HG03103 (cell line): ENCODE results near the gene RANBP3L.
A peak's percentile ranks its signal among the peaks of the same experiment; 100 is the strongest.
"Not testable (repeated sequence)": the region's sequence is repeated elsewhere in the genome, so short reads cannot be mapped to it uniquely, and the experiment has no call there.

Experiments used
- ATAC-seq: cut with Tn5 transposase; IDR thresholded peaks from one replicate; pipeline ENCODE4 v1.9.1; 2021; ENCODE audit warnings: low read depth; ENCODE audit not compliant: unreplicated experiment

RANBP3L gene, protein sequence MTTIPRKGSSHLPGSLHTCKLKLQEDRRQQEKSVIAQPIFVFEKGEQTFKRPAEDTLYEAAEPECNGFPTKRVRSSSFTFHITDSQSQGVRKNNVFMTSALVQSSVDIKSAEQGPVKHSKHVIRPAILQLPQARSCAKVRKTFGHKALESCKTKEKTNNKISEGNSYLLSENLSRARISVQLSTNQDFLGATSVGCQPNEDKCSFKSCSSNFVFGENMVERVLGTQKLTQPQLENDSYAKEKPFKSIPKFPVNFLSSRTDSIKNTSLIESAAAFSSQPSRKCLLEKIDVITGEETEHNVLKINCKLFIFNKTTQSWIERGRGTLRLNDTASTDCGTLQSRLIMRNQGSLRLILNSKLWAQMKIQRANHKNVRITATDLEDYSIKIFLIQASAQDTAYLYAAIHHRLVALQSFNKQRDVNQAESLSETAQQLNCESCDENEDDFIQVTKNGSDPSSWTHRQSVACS

DNA sequence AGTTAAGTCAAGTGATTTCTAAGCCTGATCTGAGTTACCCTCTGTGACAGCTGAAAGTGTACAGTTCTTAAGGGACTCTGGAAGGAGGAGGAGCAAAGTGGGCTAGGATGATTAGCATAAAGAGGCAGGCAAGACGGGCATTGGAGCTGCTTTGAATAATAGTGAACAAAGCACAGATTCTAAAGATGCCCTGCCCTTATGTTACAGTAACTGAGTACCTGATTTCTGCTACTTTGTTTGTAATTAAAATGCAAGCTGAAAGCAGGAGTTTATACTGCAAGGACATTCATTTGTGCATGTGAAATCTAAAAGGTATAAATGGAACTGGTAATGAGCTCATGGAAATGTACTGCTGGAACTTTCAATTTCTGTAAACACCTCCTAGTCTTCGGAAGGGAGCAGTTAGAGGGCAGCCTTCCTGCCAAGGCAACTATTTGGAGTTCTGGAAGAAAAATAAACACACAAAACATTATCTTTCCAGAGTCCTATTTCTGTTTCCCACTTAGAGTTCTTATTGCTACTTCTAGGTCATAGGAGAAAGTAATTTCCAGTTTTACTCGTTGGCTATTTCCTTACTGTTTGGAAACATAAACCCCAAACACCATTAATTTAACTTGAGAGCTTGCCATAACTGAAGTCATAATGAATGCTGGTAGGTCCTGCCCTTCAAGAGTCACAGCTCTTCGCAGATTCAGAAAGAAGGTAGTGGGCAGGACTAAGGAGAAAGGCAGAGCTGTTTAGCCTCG, at the start of gene RANBP3L:
Gene RANBP3L, minus strand, starts transcription at position 45 of the 746 bp plus-strand sequence. CDS start 486 bp downstream, outside the sequence.
- ATAC-seq: peak; percentile 64

DNA sequence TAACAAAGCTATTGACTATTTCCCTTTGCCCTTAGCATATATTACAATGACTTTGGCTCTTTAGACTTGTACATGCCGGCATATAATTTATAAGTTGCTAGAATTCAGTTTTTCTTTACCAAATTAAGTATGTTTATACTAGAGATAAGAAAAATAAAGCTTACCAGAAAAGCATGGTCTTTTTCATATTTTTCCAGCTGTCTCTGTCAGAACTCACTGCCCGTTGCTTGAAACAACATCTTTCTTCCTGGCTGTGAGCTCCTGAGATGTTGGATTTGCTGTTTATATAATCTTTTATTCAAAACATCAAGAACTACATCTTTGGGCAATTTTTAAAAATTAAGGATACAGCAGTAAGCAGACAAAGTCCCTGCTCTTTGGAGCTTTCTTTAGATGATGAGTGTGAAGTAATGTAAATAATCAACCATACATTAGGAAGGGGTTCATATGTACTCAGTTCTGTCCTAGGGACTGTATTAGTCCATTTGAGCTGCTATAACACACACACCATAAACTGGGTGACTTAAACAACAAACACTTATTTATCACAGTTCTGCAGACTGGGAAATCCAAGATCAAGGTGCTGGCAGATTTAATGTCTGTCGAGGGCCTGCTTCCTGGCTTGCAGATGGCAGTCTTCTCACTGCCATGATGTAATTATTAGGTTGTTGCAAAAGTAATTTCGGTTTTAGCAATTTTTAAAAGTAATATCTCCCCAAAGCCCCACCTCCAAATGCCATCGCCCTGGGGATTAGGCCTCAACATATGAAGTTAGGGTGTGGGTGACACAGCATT, 45.4 kb upstream of the RANBP3L start:
- no peak for ATAC-seq

DNA sequence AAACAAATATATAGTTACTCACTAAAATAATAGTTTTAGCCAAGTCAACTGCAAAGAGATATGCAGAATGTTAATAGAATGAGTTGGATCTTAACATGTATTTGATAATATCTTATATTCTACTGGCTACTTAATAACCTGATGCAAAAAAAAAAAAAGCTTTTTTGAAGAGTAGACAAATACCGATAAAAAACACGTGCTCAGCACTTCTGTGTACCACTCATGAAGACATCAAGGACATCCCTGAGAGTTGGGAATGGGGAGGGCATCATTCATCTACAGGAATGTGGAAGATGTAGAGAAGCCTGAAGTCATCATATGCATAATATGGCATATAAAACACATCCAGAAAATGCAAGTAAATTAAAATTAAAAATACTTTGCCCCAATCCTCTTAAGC, 43.2 kb upstream of the RANBP3L start:
- ATAC-seq: no peak

DNA sequence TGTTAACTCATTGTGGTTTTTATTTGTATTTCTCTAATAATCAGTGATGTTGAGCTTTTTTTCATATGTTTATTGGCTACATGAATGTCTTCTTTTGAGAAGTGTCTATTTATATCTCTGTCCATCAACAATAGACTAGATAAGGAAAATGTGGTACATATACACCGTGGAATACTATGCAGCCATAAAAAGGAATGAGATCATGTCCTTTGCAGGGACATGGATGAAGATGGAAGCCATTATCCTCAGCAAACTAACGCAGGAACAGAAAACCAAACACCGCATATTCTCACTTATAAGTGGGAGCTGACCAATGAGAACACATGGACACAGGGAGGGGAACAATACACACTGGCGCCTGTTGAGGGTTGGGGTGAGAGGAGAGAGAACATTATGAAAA, 40.0 kb upstream of the RANBP3L start:
- not testable (repeated sequence) for ATAC-seq

DNA sequence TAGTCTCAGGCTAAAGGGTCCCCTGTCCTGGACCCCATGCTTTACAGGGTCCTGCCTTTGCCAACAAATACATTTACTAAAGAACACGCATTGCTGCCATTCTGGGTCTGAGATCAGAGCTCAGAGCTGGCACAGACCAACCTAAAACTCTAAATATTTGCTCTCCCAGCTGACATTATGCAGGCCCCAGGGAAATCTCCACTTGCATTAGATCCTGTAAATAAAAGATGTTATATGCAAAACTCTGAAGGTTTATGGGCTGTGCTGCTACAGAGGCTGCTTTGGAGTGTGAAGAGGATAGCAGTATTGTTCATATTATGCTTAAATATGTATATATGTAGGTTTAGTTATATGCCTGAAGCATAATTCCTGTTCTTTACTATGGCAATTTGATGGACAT, 35.9 kb upstream of the RANBP3L start:
- ATAC-seq: no peak

DNA sequence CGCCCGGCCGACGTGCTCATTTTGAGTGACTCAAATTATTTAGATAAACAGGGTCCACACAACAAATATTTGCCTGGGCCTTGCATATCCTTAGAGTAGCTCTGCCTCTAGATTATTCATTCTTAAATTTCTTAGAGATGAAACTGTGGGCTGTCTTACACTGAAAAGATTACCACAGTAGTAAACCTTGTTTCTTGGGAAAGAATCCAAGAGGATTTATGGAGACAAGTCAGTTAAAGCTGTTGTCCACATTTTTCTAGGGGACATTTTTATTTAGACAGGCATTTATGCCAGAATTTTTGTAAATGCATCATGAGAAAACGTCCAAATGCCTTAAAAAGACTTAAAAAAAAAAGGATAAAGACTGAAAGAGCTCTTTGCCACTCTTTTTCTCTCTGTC, 32.6 kb upstream of the RANBP3L start:
- no peak for ATAC-seq

DNA sequence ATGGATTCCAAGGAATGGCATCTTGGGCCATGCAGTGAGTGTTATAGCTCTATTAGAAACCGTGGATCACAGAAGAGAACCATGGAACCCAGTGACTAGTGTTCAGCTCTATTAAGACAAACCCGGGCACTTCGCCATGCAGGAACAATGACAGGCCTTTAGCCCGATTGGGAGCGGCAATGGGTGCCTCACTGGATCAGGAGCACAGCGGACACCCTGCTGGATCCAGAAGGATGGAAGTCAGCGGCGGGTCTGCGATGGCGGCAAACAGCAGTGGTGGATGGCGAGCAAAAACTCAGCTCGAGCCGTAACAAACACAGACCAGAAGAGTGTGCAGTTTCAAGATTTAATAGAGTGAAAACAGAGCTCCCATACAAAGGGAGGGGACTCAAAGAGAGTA, 31.0 kb upstream of the RANBP3L start:
- ATAC-seq: not testable (repeated sequence)

DNA sequence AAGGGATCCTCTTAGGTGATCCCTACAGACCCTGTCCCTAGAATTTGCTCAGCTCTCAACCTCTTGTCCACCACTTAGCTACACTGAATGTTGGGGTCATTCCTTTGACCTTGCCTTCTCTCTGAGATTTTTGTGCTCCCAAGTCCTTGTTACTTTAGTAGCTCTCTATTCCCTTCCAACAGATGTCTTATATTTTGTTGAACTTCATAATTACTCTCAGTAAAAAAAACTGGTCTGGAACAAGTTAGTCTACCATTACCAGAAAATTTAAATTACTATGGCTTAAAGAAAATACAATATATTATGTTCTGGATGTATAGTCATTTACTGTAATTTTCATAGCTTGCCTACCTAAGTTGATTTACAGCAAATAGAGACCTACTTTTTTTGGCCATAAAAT, 23.5 kb upstream of the RANBP3L start:
- ATAC-seq: no peak

DNA sequence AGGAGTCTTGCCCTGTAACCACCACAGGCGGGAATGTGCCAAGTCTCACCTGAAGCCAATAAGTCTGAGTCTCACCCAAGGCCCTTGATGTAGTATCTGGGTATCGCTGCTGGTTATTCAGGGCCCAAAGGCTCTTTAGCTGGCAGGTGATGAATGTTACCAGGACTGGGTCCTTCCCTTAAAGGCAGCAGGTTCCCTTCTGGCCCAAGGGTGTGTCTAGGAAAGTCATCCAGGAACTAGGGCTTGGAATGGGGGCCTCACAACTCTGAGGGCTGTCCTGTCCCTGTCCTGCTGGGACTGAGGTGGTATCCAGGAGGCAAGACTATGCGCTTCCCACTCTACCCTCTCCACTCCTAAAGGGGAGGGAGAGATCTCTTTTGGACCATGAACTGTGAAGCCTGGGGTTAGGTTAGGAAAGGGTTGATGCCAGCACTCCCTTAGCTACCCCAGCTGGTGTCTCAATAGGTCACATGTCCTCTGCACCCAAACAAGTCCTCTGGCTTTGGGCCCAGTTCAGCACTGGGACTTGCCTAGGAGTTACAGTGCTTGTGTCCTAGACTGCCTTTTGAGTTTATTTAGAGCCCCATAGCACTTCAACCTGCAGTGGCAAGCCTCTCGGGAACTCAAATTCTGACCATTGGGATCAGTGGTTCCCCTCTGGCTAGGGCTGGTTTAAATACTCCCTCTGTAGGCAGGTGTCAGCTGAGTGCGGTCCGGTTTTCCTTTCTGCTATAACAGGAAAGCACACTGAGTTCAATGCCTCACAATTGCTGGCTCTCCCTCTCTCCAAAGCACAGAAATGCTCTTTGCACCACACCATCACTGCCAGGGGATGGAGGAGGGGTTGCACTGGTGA, 22.5 kb upstream of the RANBP3L start:
- ATAC-seq: no peak

DNA sequence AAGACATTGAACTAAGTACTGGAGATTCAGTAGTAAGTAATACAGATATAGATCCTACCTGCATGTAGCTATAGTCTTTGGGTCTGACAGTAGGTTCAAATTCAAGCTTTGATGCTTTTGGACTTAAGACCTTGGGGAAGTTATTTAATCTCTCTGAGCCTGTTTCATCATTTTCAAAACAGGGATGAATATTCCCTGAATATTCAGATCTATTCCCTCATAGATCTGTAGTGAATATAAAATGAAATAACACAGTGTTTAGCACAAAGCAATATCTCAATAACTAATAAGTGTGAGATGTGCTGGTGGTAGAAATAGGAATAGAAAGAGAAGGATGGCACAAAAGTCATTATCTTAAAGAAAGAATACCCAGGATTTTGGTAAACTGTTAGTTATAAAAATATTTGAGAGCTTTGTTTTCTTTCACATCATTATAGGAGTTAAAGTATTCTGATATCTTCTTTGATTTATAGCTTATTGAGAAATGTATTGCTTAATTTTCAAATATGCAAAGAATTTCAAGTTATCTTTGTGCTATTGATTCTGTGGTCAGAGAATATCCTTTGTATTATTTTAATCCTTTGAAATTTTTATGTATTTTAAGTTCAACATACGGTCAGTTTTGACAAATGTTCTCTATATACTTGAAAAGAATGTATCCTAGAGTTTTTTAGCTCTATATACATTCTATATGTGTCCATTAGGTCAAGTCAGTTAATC, 11.4 kb upstream of the RANBP3L start:
- no peak for ATAC-seq

DNA sequence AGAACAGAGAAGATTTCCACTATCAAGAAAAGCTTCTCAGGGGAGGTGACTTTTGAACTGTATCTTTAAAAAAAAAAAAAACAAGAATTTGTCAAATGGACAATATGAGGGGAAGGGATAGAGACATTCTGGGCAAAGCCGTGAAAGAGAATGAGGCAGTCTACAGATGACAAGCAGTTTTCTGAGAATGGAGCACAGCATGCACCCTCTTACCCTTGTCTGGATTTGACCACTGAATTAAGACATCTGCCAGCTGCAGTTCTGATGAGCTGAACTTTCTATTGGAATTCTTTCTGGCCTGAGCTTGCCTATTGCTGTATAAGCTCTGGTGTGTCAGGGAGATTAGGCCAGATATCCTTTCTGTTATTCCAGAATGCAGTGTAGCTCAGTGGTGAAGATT, 10.3 kb upstream of the RANBP3L start:
- ATAC-seq: no peak

DNA sequence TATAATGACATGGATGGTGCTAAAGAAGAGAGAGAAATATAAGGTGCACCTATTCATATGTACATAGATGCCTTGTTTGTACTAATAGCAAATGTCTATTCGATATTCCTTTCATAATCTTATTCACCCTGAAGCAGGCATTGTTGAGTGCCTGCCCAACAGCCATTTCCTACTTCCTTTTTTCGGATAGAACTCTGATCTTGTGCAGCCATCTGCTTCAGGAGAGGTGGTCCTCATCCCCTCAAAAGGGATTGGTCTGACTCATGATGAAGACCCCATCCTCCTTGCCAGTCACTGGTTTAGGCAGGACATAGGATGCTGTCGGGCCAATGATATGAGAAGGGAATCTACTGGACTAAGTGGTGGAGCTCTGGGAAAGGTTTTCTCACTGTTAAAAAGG, 8.4 kb upstream of the RANBP3L start:
- no peak for ATAC-seq

DNA sequence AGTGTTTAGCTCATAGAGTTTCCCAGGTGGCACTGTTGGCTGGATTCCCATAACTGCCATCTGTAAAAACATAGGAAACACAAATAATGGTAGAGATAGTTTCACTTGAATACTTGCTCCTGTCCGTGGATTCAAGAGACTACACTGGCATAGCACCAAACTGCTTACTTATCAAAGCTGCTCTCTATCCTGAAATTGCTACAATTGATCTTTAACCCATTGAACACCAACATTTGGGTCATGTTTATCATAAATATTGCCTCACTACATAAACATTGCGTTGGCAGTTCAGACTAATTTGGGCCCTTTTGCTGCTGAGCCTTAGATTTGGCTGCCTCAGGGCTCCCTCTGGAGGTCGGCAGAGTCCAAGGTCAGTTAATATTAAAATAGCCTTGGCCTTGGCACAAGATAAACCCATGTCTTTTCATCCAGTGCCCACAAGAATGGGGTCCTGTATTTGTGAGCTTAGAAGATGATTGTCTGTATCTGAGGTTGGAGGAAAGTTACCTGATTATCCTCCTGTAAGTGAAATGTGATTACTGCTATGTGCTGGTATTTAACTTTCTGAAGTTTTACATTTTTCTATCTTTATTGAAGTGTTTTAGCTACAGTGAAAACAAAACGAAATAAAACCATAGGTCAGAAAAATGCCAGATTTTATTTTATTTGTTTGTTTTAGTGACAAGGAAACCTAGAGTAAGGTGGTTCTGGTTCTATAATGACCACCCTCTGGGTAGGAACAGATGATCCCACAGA, 4.0 kb upstream of the RANBP3L start:
- ATAC-seq: no peak

DNA sequence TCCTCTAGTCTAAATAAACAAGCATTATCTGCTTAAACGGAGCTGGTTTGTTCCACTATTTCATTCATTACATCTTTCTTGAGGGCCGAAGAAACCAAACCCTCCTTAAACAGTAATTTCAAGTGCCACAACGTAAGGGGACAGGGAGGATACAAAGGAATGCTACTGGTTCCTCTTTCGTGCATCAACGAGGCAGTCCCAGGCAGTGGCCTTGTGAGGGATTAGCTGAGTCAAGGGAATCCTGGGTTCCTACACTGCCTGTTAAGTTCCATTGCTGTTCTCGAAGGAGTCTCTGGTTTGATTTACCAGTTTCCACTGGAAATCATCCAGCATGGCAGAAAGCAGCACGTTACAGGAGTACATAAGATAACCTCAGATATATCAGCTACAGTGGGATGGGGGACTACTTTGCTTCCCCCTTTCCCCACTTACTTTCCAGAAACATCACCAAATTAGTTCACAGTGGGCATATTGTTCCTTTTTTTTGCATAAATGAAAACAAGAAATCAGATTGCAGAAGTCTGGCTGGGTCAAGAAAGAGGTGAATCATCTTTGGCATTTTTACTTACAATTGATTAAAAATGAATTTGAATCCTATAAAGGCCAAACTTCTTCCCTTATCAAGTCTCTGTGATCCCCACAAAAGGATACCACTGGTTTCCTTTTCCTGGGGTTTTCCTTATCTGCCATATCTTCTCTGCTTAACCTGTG, 2.5 kb upstream of the RANBP3L start:
- no peak for ATAC-seq

DNA sequence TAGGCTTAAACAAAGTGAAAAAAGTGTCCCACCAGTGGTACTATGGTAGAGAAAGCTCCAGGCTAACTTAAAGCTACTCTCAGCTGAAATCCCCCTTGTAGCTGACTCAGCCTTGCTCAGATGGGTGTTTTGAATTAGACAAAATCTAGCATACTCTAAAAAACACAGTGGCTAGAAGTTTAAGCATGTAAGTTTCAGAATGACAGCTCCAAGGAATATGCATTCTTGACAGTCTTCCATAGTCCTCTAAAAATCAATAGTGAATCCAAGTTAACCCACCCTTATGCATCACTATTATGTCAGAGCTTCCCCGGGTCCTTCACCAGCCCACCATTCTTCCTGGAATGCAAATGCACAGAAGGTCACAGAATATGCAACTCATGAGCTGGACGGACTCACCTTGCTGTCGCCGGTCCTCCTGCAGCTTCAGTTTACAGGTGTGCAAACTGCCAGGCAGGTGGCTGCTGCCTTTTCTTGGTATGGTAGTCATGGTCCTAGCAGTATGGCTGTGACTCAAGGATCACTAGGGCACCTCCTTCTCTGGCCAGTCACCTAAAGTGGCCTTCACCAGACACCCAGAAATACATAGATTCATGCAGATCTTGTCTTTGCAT, 668 bp downstream of the RANBP3L start:
- ATAC-seq: no peak

DNA sequence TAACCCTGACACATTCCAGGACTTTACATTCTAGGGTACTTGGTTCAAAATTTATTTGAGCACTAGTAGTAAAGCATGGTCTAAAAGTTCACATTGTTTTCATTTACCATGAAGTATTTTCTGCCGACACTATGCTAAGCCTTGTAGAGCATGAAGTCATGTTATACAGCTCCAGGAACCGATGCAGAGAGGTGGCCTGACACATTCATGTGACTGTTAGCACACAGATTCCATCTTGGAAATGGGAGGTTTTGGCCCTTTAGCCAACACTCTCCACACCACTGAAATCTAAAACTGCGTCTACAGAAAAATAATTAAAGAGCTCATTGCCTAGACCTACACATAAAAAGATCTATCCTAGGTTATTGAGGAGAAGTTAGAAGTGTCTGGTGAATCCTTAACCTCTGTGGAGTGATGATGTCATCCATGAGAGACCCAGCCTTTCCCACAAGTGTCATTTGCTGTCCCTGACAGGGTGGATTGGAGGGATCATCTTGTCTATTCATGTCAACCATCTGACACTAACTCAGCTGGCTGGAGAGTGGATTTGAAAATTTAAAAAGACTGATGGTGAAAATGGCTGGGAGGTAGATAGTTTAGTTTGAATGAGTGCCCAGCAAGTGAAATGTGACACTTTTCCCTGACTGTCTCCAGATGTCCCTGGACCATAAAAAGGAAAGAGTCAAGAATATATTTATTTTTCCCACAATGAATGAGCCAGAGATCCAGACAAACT, 1.3 kb downstream of the RANBP3L start:
- ATAC-seq: no peak

DNA sequence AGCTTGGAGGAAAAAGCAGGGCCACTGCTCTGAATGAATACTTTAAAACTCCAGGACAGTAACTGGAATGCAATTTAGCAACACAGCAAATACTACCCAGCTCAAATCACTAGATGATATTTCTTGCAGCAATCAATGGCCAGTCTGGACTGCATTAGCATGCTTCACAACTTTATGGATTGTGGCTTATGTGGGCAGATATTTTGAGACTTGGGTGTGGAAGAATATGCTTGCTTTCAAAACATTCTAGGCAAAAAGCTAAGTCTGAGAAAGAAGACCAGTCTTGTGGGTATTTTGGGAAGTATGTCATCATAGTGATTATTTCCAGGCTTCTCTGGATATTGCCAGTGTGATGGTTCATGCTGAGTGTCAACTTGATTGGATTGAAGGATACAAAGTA, 3.1 kb downstream of the RANBP3L start:
- no peak for ATAC-seq
